Spleen (tissue), 7 donors: ENCODE data around the gene TTLL12.

Source experiments
- CTCF ChIP-seq, 11 experiments: fragments of 200-600 bp in 7 of 11; fragments of 450-650 bp in 4 of 11; sonication (generic) in 4 of 11; IDR thresholded peaks in 8 of 11; conservative IDR thresholded peaks in 3 of 11; 1 replicate in 7 of 11; 2 replicates in 4 of 11; pipeline versions ENCODE4 v1.4.0 to v1.8.0; 2016 to 2021; ENCODE audit warnings: antibody characterized with exemption in 11 of 11, inconsistent platforms in 4 of 11, mild to moderate bottlenecking in 1 of 11
- POLR2A ChIP-seq, 3 donors: fragments of 450-650 bp; IDR thresholded peaks; one replicate each; pipeline ENCODE4 v1.5.1; 2017; ENCODE audit warnings: antibody characterized with exemption in 3 of 3, mild to moderate bottlenecking in 1 of 3
- donor health status: DM: no; HTN: no; CAD: no; lungs with moderate emphysema.
- donor health status: DM: no; HTN: no; CAD: no.
- donor health status: DM: no; HTN: no; CAD: no.

GRCh38 chr22:43155789-43156188, 31.1 kb downstream of the TTLL12 start:
- TF ChIP-seq CTCF (IDR thresholded peaks at IDR 0.05 in 8 of 11, conservative IDR thresholded peaks at IDR 0.05 in 3 of 11) (no peak), POLR2A (IDR thresholded peaks at IDR 0.05) (no peak)
